CD4-positive, alpha-beta T cell treated with Interferon gamma for 1 hour (primary cell): ENCODE measurements around the gene RAPGEF3.

Experiments used
- DNase-seq: peaks from one replicate; pipeline ENCODE4 v3.0.0-alpha.2; 2020

Gene RAPGEF3

DNA sequence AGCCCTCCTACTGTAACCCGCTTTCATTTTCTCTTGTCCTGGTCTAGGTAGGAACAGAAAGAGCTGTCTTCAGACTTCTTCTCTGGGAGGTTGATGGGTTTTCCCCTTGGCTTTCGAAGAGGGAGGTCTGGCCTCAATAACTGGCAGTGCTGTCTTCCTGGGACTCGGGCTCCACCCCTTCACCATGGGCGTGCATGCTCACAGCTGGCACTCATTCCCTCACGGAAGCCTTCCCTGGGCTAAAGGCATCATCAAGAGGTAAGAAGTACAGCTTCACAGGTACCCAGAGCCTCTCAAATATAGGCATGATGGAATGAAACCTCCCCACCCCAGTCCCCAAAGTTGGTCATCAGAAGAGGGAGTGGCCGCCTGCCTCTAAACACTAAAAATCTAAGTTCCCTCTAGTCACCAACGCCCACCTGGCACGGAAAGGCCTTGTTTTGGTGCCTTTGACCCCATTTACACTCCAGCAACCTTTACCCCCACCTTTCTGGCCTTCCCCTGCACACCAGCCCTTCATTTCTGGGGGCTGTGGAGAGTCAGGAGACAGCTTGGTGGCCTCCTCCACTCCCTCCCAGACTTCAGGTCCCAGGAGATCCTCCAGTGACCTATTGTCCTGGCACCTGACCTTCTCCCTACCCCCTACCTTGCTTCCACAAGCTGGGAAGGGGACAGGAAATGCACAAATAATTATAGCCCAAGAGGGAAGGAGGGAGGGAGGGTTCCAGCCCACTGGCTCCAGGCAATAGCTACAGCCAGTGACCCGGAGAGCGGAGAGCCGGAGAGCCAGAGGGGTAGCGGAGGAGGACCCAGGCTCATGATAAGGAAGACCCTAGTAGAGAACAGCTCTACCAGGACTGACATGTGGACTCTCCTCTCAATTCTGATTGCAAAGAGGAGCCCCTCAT lies 2.8 kb downstream of the RAPGEF3 start:
- no peak for DNase-seq

DNA sequence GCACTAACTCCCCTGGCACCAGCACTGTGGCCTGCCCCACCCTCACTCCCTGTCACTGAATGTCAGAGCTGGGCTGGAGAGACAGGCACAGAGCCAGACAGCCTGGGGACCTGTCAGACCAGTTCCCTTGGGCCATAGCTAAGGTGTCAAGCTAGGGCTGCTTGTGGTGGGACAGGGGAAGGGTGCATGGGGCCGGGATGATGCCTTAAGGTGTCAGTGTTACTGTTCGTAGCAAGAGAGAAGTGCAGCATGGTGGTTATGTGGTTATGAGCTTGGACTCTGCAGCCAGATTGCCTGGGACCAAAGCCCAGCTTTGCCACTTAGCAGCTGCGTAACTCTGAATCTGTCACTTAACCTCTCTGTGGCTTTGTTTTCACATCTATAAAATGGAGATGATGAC lies 3.8 kb downstream of the RAPGEF3 start:
- DNase-seq: no peak

GRCh38 chr12:47754126-47754525 lies 4.6 kb downstream of the RAPGEF3 start:
- no peak for DNase-seq

DNA sequence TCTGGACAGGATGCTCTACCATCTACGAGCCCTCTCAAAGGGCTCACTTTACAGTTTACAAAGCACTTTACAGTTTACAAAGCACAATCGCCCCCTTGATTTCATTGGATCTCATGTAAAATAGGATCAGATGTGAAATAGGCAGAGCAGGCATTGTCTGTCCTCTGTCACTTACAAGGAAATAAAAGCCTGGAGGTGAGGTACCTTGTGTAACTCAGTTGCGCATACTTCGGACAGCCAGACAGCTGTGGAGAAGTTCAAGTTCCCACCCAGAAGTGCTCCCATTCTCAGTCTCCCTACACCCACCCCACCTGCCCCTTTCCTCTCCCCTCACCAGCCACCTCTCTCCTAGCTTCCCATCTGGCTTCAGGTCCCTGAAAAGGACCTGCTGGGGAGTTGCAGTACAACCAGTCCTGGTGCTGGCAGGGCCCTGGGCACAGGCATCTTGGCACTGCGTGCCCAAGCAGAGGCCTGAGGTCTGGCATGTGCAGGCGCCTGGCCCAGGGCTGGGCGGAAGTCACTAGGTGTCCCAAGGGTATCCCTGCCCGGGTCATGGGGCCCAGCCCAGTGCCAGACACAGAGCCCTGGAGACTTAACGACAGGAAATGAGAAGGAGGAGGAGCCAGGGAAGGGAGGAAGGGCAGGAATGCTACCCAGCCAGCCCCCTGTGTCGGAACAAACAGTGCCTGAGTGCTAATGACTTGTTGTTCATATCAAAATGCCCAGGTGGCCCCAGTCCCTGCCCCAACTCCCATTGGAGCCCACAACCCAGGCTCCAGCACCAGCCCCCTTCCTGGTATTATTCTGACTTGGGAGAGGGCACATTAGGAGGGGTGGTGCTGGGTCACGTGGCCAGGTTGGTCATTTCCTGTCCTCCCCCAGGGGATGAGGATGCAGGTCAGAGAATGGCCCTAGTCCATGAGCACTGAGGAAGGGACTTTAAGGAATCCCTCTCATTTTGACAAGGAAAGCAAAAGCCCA lies 5.4 kb downstream of the RAPGEF3 start:
- no peak for DNase-seq

DNA sequence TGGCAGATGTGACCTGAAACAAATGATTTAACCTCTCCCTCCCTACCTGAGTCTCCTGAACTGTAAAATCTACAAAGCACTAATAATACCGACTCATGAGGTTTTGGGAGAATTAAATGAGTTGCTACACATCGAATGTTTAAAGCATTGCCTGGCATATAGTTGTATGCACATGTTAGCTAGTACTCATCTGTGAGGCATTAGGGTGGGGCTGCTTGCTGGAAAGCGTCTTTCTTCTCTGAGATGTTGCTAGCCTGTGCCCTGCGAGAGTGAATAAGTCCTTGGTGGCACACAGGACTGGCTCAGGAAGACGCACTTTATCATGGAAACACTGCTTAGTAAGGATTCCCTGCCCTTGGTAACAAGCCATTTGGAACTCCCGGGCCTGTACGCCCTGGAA lies 6.1 kb downstream of the RAPGEF3 start:
- DNase-seq: no peak

DNA sequence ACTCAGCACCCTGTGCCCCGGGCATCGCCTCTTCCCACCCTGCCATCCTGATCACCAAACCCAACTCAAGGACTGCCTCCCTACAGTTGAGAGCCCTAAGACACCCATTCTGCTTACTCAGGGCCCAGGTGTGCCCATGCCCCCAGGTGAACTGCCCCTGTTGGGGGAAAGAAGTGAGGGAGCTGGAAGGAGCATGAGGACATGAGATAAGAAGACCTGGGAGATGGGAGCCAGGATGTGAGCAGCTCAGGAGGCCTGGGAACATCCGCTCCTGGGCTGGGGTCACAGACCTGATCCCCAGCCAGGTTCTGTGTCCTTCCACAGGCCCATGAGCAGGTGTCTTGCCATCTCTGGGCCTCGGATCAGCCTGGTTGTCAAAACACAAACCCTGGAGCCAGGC lies 6.6 kb downstream of the RAPGEF3 start:
- no peak for DNase-seq

- no peak for DNase-seq
These were observed 7.1 kb downstream of the RAPGEF3 start for GRCh38 chr12:47751561-47751960.

DNA sequence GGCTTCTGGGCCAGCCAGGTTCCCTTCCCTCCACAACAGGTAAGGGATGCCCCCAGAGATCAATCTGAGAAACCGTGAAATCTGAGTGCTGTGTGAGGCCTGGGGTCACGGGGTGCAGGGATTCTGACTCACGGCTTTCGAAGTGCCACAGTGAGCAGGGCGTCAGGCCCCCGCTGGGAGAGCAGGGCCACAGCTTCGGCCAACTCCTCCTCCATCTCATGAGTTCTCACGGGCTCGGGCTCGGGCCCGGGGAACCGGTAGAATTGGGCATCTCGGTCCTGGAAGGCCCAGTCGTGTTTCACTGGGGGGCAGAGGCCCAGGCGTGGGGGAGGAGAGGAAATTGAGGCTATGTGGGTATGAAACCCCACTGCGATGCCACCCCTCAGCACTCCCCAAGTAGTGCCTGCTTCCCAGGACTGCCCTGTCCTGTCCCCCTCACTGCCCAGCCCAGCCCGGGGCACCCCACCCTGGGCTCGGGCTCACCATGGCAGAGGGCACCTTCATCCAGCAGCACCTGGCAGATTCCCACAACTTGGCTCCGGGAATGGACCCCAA lies 7.7 kb downstream of the RAPGEF3 start:
- no peak for DNase-seq

GRCh38 chr12:47750229-47750798 lies 8.4 kb downstream of the RAPGEF3 start:
- no peak for DNase-seq

DNA sequence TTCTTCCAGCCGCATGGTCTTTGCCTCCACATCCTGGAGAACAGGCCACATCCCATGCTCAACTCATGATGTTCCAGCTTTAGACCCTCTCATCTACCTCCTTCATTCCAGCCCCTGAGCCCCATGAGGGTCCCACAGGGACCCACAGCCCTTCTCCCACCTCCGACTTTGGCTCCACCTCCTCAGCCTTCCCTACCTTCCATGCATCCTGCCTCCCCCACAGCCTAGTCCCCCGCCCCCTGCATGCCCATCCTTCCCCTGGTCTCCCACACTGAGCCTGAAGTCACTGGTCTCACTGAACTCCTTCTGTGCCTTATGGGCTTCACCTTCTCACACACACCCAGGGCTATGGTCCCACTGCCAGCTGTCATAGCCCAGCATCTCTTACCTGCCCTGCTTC lies 9.8 kb downstream of the RAPGEF3 start:
- DNase-seq: no peak

GRCh38 chr12:47748507-47748828 lies 10.2 kb downstream of the RAPGEF3 start:
- DNase-seq: no peak

DNA sequence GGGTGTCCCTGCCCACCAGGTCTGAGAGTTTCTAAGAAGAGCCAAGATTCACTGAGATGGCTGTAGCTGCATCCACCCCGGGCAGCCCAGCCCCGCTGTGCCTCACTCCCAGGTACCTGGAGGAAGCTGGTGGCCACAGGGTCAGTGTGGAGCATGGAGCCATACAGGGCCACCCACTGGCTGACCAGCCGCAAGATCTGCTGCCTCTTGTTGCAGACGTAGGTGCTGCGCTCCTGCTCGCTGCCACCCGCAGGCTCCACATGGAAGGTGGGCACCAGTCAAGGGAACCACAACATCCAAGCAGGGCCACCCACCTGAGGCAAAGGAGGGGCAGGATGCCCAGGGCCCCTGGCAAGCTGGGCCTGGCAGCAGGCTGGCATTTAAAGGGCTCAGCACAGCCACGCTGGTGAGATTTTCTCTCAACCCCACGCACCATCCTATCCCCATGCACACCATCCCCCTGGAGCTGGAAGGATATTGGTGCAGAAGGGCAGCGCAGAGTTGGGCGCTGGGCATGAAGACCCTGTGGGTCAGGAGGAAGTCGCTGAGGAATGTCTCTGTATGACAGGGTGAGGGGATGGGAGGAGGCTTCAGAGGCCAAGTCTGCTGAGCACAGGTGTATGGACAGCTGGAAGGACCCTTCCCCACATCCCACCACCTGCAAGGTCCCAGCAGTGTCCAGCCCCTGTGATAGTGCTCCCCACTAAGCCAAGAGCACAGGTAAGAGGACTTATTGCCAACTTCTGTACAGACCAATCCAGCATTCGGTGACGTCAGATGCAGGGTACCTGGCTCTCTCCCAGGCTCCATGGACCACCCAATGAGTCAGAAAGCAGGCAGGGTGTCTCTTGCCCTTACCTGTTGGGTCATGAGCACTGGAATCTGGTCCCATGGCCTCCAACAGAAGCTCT lies 10.8 kb downstream of the RAPGEF3 start:
- no peak for DNase-seq

- DNase-seq: no peak
These were observed 11.6 kb downstream of the RAPGEF3 start for GRCh38 chr12:47747126-47747525.

DNA sequence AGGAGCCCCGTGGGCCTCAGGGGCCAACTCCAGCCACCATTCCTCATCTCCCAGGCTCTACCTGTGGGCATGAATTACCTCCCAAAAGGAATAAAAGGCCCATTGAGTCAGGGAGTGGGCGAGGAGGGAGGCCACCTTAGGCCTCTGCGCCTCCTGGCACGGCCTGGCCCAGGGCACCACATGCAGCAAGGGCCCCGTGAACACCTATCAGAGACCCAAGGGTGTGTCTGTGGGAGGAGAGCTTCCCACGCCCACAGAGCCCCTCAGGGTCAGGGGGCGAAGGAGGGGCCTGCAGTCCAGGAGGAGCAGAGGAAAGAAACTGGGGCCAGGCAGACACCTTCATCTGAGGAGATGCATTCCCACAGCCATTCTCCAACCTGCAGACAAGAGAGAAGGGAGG lies 12.2 kb downstream of the RAPGEF3 start:
- no peak for DNase-seq

GRCh38 chr12:47746073-47746472 lies 12.6 kb downstream of the RAPGEF3 start:
- no peak for DNase-seq

GRCh38 chr12:47745485-47746041 lies 13.1 kb downstream of the RAPGEF3 start:
- no peak for DNase-seq

- no peak for DNase-seq
These were observed 13.8 kb downstream of the RAPGEF3 start for GRCh38 chr12:47744778-47745436.

DNA sequence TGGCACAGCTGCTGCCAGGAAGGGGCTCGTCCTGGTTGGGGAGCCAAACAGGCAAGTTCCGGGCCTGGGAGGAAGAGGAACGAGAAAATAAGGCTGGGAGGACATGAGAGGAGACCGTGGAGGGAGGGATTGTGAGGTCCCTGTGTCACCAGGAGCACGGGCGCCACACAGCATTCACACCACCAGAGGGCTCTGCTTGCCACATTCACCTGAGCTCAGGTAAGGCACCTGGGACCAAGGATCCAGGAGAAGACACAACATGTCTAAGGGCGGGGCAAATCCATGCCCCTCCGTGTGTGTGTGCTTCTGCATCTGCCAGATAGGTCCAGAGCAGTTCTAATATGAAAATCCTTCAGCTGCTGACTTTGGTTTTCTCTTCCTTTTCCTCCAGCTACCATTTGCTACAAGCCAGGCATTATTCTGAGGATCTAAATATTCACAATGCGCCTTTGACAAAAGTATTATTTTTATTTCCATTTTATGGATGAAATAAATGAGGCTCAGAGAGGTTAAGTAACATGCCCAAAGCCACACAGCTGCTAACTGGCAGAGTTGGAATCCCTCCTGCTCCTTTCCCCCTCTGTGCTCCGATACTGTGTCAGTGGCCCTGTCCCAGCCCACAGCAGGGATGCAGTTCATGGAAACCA lies 14.6 kb downstream of the RAPGEF3 start:
- peak; percentile 58 for DNase-seq

GRCh38 chr12:47743311-47743860 lies 15.3 kb downstream of the RAPGEF3 start:
- DNase-seq: no peak

GRCh38 chr12:47742253-47742825 lies 16.3 kb downstream of the RAPGEF3 start:
- peak; percentile 61 for DNase-seq
